ENCODE data around the gene MT3. TPM values are rescaled to one million over a fixed set of nuclear protein-coding genes. Genes with fewer than 3 reads are reported as not detected.

The MT3 gene
- total RNA-seq, 1 experiment from 2014 or later, result not detected

GRCh38 chr16:56637814-56638750, 48.8 kb downstream of the MT3 start, which contains the start of gene MT1A:
Gene MT1A (plus strand): TSS chr16:56638666. CDS start chr16:56638739, 73 bp downstream.
- intact Hi-C loops (cut with micrococcal nuclease), result no loop called here
- Mint-ChIP-seq H3K36me3 (ENCODE audit: insufficient read depth, unreplicated experiment) (no peaks in the 10 kb centered on the region), H3K27ac (ENCODE audit: low read depth, unreplicated experiment) (no peak within 1 kb of the TSS), H3K4me1 (ENCODE audit: insufficient read depth, unreplicated experiment) (peaks cover 20% of the 10 kb centered on the region), H3K4me3 (ENCODE audit: unreplicated experiment) (no peak within 1 kb of the TSS), H3K9me3 (ENCODE audit: unreplicated experiment) (no peaks in the 10 kb centered on the region), H3K27me3 (ENCODE audit: insufficient read depth, unreplicated experiment) (no peaks in the 10 kb centered on the region)
- ChIA-PET CTCF (interaction anchor here (0.6 kb wide), 1 partner anchor 324 kb away, joined by 4 read pairs; no protein-coding TSS in a partner anchor), POLR2A (interaction anchor here (0.6 to 2.1 kb wide), 8 partner anchors 9 to 298 kb away, joined by 3 to 11 read pairs (median 4); partner anchors contain the start of genes MT1E and MT2A)
- no peak for DNase-seq (ENCODE audit: unreplicated experiment)
- BruUV-seq (replicated peaks), result no TSS peak
- no peak for TF ChIP-seq CTCF (IDR thresholded peaks at IDR 0.05; ENCODE audit: unreplicated experiment)

GRCh38 chr16:56639045-56639444, 49.7 kb downstream of the MT3 start:
- no peak overlapping the region for H3K27ac Mint-ChIP-seq (ENCODE audit: low read depth, unreplicated experiment)
- intact Hi-C loops (cut with micrococcal nuclease), result no loop called here
- no peaks in the 10 kb centered on the region for H3K36me3 Mint-ChIP-seq (ENCODE audit: insufficient read depth, unreplicated experiment)

GRCh38 chr16:56640076-56640475, 50.7 kb downstream of the MT3 start:
- intact Hi-C loops (cut with micrococcal nuclease), result loop anchor here (5.0 kb wide), 2 partner anchors 33 to 128 kb away; partner anchors contain the start of gene MT2A
- H3K4me1 Mint-ChIP-seq (ENCODE audit: insufficient read depth, unreplicated experiment), result peaks cover 12% of the 10 kb centered on the region
- H3K27me3 Mint-ChIP-seq (ENCODE audit: insufficient read depth, unreplicated experiment), result no peaks in the 10 kb centered on the region
- CTCF ChIA-PET, result interaction anchor here (0.6 to 2.1 kb wide), 3 partner anchors 29 to 62 kb away, joined by 3 to 7 read pairs (median 3); no protein-coding TSS in a partner anchor
- H3K9me3 Mint-ChIP-seq (ENCODE audit: unreplicated experiment), result no peaks in the 10 kb centered on the region
- TF ChIP-seq CTCF (IDR thresholded peaks at IDR 0.05; ENCODE audit: unreplicated experiment), result no peak
- no peak overlapping the region for H3K4me3 Mint-ChIP-seq (ENCODE audit: unreplicated experiment)
- no peaks in the 10 kb centered on the region for H3K36me3 Mint-ChIP-seq (ENCODE audit: insufficient read depth, unreplicated experiment)
- POLR2A ChIA-PET, result interaction anchor here (1.0 to 2.5 kb wide), 5 partner anchors 9 to 43 kb away, joined by 3 to 14 read pairs (median 5); partner anchors contain the start of genes MT1E and MT1X
- no TSS peak for BruUV-seq (replicated peaks)
- peak overlapping the region; percentile 23 for H3K27ac Mint-ChIP-seq (ENCODE audit: low read depth, unreplicated experiment)
- no peak for DNase-seq (ENCODE audit: unreplicated experiment)

More at GRCh38 chr16:56639045-56639444, 49.7 kb downstream of the MT3 start:
- CTCF ChIA-PET, result interaction anchor here (2.1 kb wide), 1 partner anchor 63 kb away, joined by 7 read pairs; no protein-coding TSS in a partner anchor
- Mint-ChIP-seq H3K4me1 (ENCODE audit: insufficient read depth, unreplicated experiment) (peaks cover 13% of the 10 kb centered on the region), H3K27me3 (ENCODE audit: insufficient read depth, unreplicated experiment) (no peaks in the 10 kb centered on the region), H3K4me3 (ENCODE audit: unreplicated experiment) (no peak overlapping the region), H3K9me3 (ENCODE audit: unreplicated experiment) (no peaks in the 10 kb centered on the region)
- DNase-seq (ENCODE audit: unreplicated experiment), result no peak
- no TSS peak for BruUV-seq (replicated peaks)
- no peak for TF ChIP-seq CTCF (IDR thresholded peaks at IDR 0.05; ENCODE audit: unreplicated experiment)
- POLR2A ChIA-PET, result interaction anchor here (1.0 to 2.1 kb wide), 3 partner anchors 11 to 44 kb away, joined by 3 to 6 read pairs (median 4); partner anchors contain the start of genes MT1X and MT2A

Other genes starting within 250 kb of the MT3 start
- gene AMFR, start 164.0 kb upstream of the MT3 start, total RNA-seq (2022), result 97.2 and 109 TPM in 2 replicates
- 81.7 and 83.4 TPM in 2 replicates for gene NUDT21, start 138.2 kb upstream of the MT3 start, total RNA-seq (2022)
- 68.5 and 72.5 TPM in 2 replicates for gene OGFOD1, start 138.0 kb upstream of the MT3 start, total RNA-seq (2022)
- 23.9 and 25.8 TPM in 2 replicates for gene BBS2, start 69.5 kb upstream of the MT3 start, total RNA-seq (2022)
- not detected in 2 replicates for gene MT4, start 24.5 kb upstream of the MT3 start, total RNA-seq (2022)
- gene MT2A, start 19.1 kb downstream of the MT3 start, total RNA-seq (2022), result 2,490 and 3,582 TPM in 2 replicates
- gene MT1E, start 36.3 kb downstream of the MT3 start, total RNA-seq (2022), result 518 and 934 TPM in 2 replicates
- not detected in 2 replicates for gene MT1M, start 43.1 kb downstream of the MT3 start, total RNA-seq (2022)
- gene MT1A, start 49.1 kb downstream of the MT3 start, total RNA-seq (2022), result not detected in 2 replicates
- not detected in 2 replicates for gene MT1B, start 62.4 kb downstream of the MT3 start, total RNA-seq (2022)
- 1.7 and 2.4 TPM in 2 replicates for gene MT1F, start 68.4 kb downstream of the MT3 start, total RNA-seq (2022)
- not detected in 2 replicates for gene MT1G, start 78.5 kb downstream of the MT3 start, total RNA-seq (2022)
- not detected in 2 replicates for gene MT1H, start 80.3 kb downstream of the MT3 start, total RNA-seq (2022)
- 79.3 and 108 TPM in 2 replicates for gene MT1X, start 92.9 kb downstream of the MT3 start, total RNA-seq (2022)
- 53.9 and 60.2 TPM in 2 replicates for gene NUP93, start 140.6 kb downstream of the MT3 start, total RNA-seq (2022)